Measurements from ENCODE around the gene PRAMEF18. TPM values are rescaled to one million over a fixed set of nuclear protein-coding genes. Genes with fewer than 3 reads are reported as not detected.
"Not testable (repeated sequence)": the region's sequence is repeated elsewhere in the genome, so short reads cannot be mapped to it uniquely, and the experiment has no call there.

PRAMEF18 gene
- total RNA-seq, 2 experiments from 2014 or later = not detected

GRCh38 chr1:13243536-13244263 lies 17.7 kb upstream of the PRAMEF18 start:
- H4K20me1 ChIP-seq (ENCODE audit: insufficient read depth, low read length); H2AFZ ChIP-seq (ENCODE audit: low read length); H3K4me3 ChIP-seq (ENCODE audit: low read depth, low read length, poor library complexity, severe bottlenecking); H3K4me1 ChIP-seq (ENCODE audit: insufficient read depth, low read length, poor library complexity, severe bottlenecking); intact Hi-C loops (cut with micrococcal nuclease; ENCODE audit: unreplicated experiment); H3K4me2 ChIP-seq (ENCODE audit: low read length); CTCF ChIA-PET (ENCODE audit: unreplicated experiment); BruUV-seq (replicated peaks); H3K9me2 ChIP-seq (ENCODE audit: insufficient read depth, low read length); POLR2A ChIA-PET; H3K9me3 ChIP-seq (ENCODE audit: low read length); H3K36me3 ChIP-seq (ENCODE audit: insufficient read depth, low read length); H3K79me2 ChIP-seq (ENCODE audit: insufficient read depth, low read depth, low read length); DNase-seq (ENCODE audit: low spot score); H3K27ac ChIP-seq (ENCODE audit: low read depth, low read length, poor library complexity, severe bottlenecking): not testable (repeated sequence)

GRCh38 chr1:13239633-13240032 lies 13.7 kb upstream of the PRAMEF18 start:
- POLR2A ChIA-PET; H3K9me3 ChIP-seq (ENCODE audit: low read length); H3K79me2 ChIP-seq (ENCODE audit: insufficient read depth, low read depth, low read length); H3K9me2 ChIP-seq (ENCODE audit: insufficient read depth, low read length); intact Hi-C loops (cut with micrococcal nuclease; ENCODE audit: unreplicated experiment); CTCF ChIA-PET (ENCODE audit: unreplicated experiment); H2AFZ ChIP-seq (ENCODE audit: low read length); H3K4me2 ChIP-seq (ENCODE audit: low read length); H4K20me1 ChIP-seq (ENCODE audit: insufficient read depth, low read length); H3K4me3 ChIP-seq (ENCODE audit: low read depth, low read length, poor library complexity, severe bottlenecking); BruUV-seq (replicated peaks); H3K27ac ChIP-seq (ENCODE audit: low read depth, low read length, poor library complexity, severe bottlenecking); DNase-seq (ENCODE audit: low spot score); H3K4me1 ChIP-seq (ENCODE audit: insufficient read depth, low read length, poor library complexity, severe bottlenecking); H3K36me3 ChIP-seq (ENCODE audit: insufficient read depth, low read length): not testable (repeated sequence)

- H2AFZ ChIP-seq (ENCODE audit: low read length); H3K4me2 ChIP-seq (ENCODE audit: low read length); H3K4me3 ChIP-seq (ENCODE audit: low read depth, low read length, poor library complexity, severe bottlenecking); H3K9me2 ChIP-seq (ENCODE audit: insufficient read depth, low read length); H4K20me1 ChIP-seq (ENCODE audit: insufficient read depth, low read length); CTCF ChIA-PET (ENCODE audit: unreplicated experiment); BruUV-seq (replicated peaks); POLR2A ChIA-PET; H3K4me1 ChIP-seq (ENCODE audit: insufficient read depth, low read length, poor library complexity, severe bottlenecking); DNase-seq (ENCODE audit: low spot score); H3K36me3 ChIP-seq (ENCODE audit: insufficient read depth, low read length); H3K27ac ChIP-seq (ENCODE audit: low read depth, low read length, poor library complexity, severe bottlenecking); H3K9me3 ChIP-seq (ENCODE audit: low read length); H3K79me2 ChIP-seq (ENCODE audit: insufficient read depth, low read depth, low read length); intact Hi-C loops (cut with micrococcal nuclease; ENCODE audit: unreplicated experiment): not testable (repeated sequence)
Observed at GRCh38 chr1:13237572-13237971, 11.6 kb upstream of the PRAMEF18 start.

GRCh38 chr1:13234057-13234456 lies 8.1 kb upstream of the PRAMEF18 start:
- H3K9me3 ChIP-seq (ENCODE audit: low read length); H3K4me3 ChIP-seq (ENCODE audit: low read depth, low read length, poor library complexity, severe bottlenecking); BruUV-seq (replicated peaks); H3K79me2 ChIP-seq (ENCODE audit: insufficient read depth, low read depth, low read length); intact Hi-C loops (cut with micrococcal nuclease; ENCODE audit: unreplicated experiment); POLR2A ChIA-PET; H4K20me1 ChIP-seq (ENCODE audit: insufficient read depth, low read length); DNase-seq (ENCODE audit: low spot score); H3K4me2 ChIP-seq (ENCODE audit: low read length); H2AFZ ChIP-seq (ENCODE audit: low read length); H3K9me2 ChIP-seq (ENCODE audit: insufficient read depth, low read length); H3K4me1 ChIP-seq (ENCODE audit: insufficient read depth, low read length, poor library complexity, severe bottlenecking); H3K36me3 ChIP-seq (ENCODE audit: insufficient read depth, low read length); H3K27ac ChIP-seq (ENCODE audit: low read depth, low read length, poor library complexity, severe bottlenecking): not testable (repeated sequence)
- CTCF ChIA-PET (ENCODE audit: unreplicated experiment) = interaction anchor here (0.6 kb wide), 1 partner anchor 1752 kb away, joined by 3 read pairs; no protein-coding TSS in a partner anchor

- not testable (repeated sequence) for DNase-seq (ENCODE audit: low spot score); H4K20me1 ChIP-seq (ENCODE audit: insufficient read depth, low read length)
Observed at GRCh38 chr1:13232056-13232455, 6.1 kb upstream of the PRAMEF18 start.

GRCh38 chr1:13231061-13231750 lies 5.3 kb upstream of the PRAMEF18 start:
- intact Hi-C loops (cut with micrococcal nuclease; ENCODE audit: unreplicated experiment); H3K4me2 ChIP-seq (ENCODE audit: low read length); H3K9me2 ChIP-seq (ENCODE audit: insufficient read depth, low read length); H3K79me2 ChIP-seq (ENCODE audit: insufficient read depth, low read depth, low read length); H3K9me3 ChIP-seq (ENCODE audit: low read length); DNase-seq (ENCODE audit: low spot score); H4K20me1 ChIP-seq (ENCODE audit: insufficient read depth, low read length); H3K4me1 ChIP-seq (ENCODE audit: insufficient read depth, low read length, poor library complexity, severe bottlenecking); H3K4me3 ChIP-seq (ENCODE audit: low read depth, low read length, poor library complexity, severe bottlenecking); POLR2A ChIA-PET; H2AFZ ChIP-seq (ENCODE audit: low read length); H3K36me3 ChIP-seq (ENCODE audit: insufficient read depth, low read length); H3K27ac ChIP-seq (ENCODE audit: low read depth, low read length, poor library complexity, severe bottlenecking); BruUV-seq (replicated peaks); CTCF ChIA-PET (ENCODE audit: unreplicated experiment): not testable (repeated sequence)

More at GRCh38 chr1:13232056-13232455, 6.1 kb upstream of the PRAMEF18 start:
- intact Hi-C loops (cut with micrococcal nuclease; ENCODE audit: unreplicated experiment); H3K4me2 ChIP-seq (ENCODE audit: low read length); POLR2A ChIA-PET; H3K27ac ChIP-seq (ENCODE audit: low read depth, low read length, poor library complexity, severe bottlenecking); H3K4me3 ChIP-seq (ENCODE audit: low read depth, low read length, poor library complexity, severe bottlenecking); H3K79me2 ChIP-seq (ENCODE audit: insufficient read depth, low read depth, low read length); CTCF ChIA-PET (ENCODE audit: unreplicated experiment); H3K9me3 ChIP-seq (ENCODE audit: low read length); H3K4me1 ChIP-seq (ENCODE audit: insufficient read depth, low read length, poor library complexity, severe bottlenecking); H3K36me3 ChIP-seq (ENCODE audit: insufficient read depth, low read length); BruUV-seq (replicated peaks); H2AFZ ChIP-seq (ENCODE audit: low read length); H3K9me2 ChIP-seq (ENCODE audit: insufficient read depth, low read length): not testable (repeated sequence)

Measured in OCI-LY7 (cell line).